IMR-90 (cell line): Measurements from ENCODE around the gene ZNFX1. TPM values are rescaled to one million over a fixed set of nuclear protein-coding genes. Genes with fewer than 3 reads are reported as not detected.

ENCODE experiments used
- ATAC-seq: fragments of 200-7000 bp; cut with Tn5 transposase; 2 replicates; pipeline ENCODE4 v1.9.1; 2020; ENCODE audit warnings: low read depth, mild to moderate bottlenecking, moderate library complexity
- BruUV-seq: library from RNA; stranded (reverse); fragments of 400-500 nt; replicated peaks from 2 replicates; lab custom pipeline; 2021; lab: Mats Ljungman, UMichigan
- CTCF ChIA-PET: fragments of 300-600 bp; formaldehyde crosslinking; extraction: SDS; loops from one replicate; lab custom pipeline; 2021; ENCODE audit warnings: antibody characterized with exemption; lab: Yijun Ruan, JAX
- POLR2A ChIA-PET: fragments of 300-600 bp; sonication (Branson Sonifier 250); formaldehyde crosslinking; loops from one replicate; lab custom pipeline; 2022; ENCODE audit warnings: antibody characterized with exemption; ENCODE audit not compliant: unreplicated experiment; lab: Charles Lee
- DNase-seq: peaks from one replicate; pipeline ENCODE4 v3.0.0; 2013
- H2AFZ ChIP-seq: replicated peaks from 2 replicates; pipeline ENCODE3; 2013; ENCODE audit warnings: low read length, mild to moderate bottlenecking; ENCODE audit not compliant: poor library complexity
- H2AK5ac ChIP-seq: 2 replicates; pipeline ENCODE4 v1.6.1; 2013; ENCODE audit warnings: low read depth, low read length, inconsistent platforms
- H2AK9ac ChIP-seq: replicated peaks from 2 replicates; pipeline ENCODE3; 2013; ENCODE audit warnings: mild to moderate bottlenecking, low read depth, low read length, moderate library complexity; ENCODE audit not compliant: poor library complexity
- H2BK120ac ChIP-seq: 2 replicates; pipeline ENCODE4 v1.6.1; 2013; ENCODE audit warnings: low read depth, low read length, inconsistent platforms
- H2BK15ac ChIP-seq: 3 replicates; pipeline ENCODE4 v1.6.1; 2013; ENCODE audit warnings: low read depth, low read length, inconsistent platforms
- H2BK20ac ChIP-seq: 2 replicates; pipeline ENCODE4 v1.6.1; 2013; ENCODE audit warnings: low read depth, mild to moderate bottlenecking, inconsistent platforms, low read length, moderate library complexity
- H2BK5ac ChIP-seq: 2 replicates; pipeline ENCODE4 v1.6.1; 2013; ENCODE audit warnings: mild to moderate bottlenecking, low read depth, low read length, inconsistent platforms; ENCODE audit not compliant: poor library complexity, severe bottlenecking
- H3K14ac ChIP-seq: replicated peaks from 2 replicates; pipeline ENCODE4 v1.6.1; 2013; ENCODE audit warnings: low read depth, low read length, inconsistent platforms
- H3K18ac ChIP-seq: 2 replicates; pipeline ENCODE4 v1.6.1; 2013; ENCODE audit warnings: low read depth, low read length, control low read depth
- H3K23ac ChIP-seq: 2 replicates; pipeline ENCODE4 v1.6.1; 2013; ENCODE audit warnings: low read depth, low read length, inconsistent platforms
- H3K27ac ChIP-seq: 2 replicates; pipeline ENCODE4 v1.5.1; 2013; ENCODE audit warnings: mild to moderate bottlenecking, control low read depth, low read length; ENCODE audit not compliant: insufficient read depth
- H3K27me3 ChIP-seq: 2 replicates; pipeline ENCODE4 v1.6.1; 2013; ENCODE audit warnings: low read length; ENCODE audit not compliant: control insufficient read depth, insufficient read depth
- H3K36me3 ChIP-seq: 2 replicates; pipeline ENCODE4 v1.6.1; 2013; ENCODE audit warnings: low read length, mixed read lengths; ENCODE audit not compliant: control insufficient read depth, insufficient read depth
- H3K4ac ChIP-seq: 2 replicates; pipeline ENCODE4 v1.6.1; 2013; ENCODE audit warnings: low read depth, low read length, inconsistent platforms
- H3K4me1 ChIP-seq: 2 replicates; pipeline ENCODE4 v1.6.1; 2013; ENCODE audit warnings: low read length, mixed read lengths; ENCODE audit not compliant: control insufficient read depth, insufficient read depth
- H3K4me2 ChIP-seq: 2 replicates; pipeline ENCODE4 v1.6.1; 2013; ENCODE audit warnings: low read depth, mild to moderate bottlenecking, control low read depth, low read length, moderate library complexity
- H3K4me3 ChIP-seq: 2 replicates; pipeline ENCODE4 v1.5.1; 2013; ENCODE audit warnings: low read depth, mild to moderate bottlenecking, control low read depth, low read length, moderate library complexity; ENCODE audit not compliant: insufficient read depth
- H3K56ac ChIP-seq: 2 replicates; pipeline ENCODE4 v1.6.1; 2013; ENCODE audit warnings: low read length, inconsistent platforms; ENCODE audit not compliant: insufficient read depth; ENCODE audit errors: extremely low read depth
- H3K79me1 ChIP-seq, 2 experiments: 2 replicates each; pipeline ENCODE4 v1.6.1; 2013; ENCODE audit warnings: low read length in 2 of 2, inconsistent platforms in 1 of 2, low read depth in 1 of 2
- H3K9ac ChIP-seq: 2 replicates; pipeline ENCODE4 v1.6.1; 2013; ENCODE audit warnings: low read depth, low read length, control low read depth
- H3K9me1 ChIP-seq: 2 replicates; pipeline ENCODE4 v1.6.1; 2013; ENCODE audit warnings: low read length, inconsistent platforms; ENCODE audit not compliant: insufficient read depth
- H3K9me3 ChIP-seq: 2 replicates; pipeline ENCODE4 v1.6.1; 2013; ENCODE audit warnings: low read length; ENCODE audit not compliant: control insufficient read depth, insufficient read depth
- H4K20me1 ChIP-seq: 2 replicates; pipeline ENCODE4 v1.6.1; 2013; ENCODE audit warnings: low read length, inconsistent platforms; ENCODE audit not compliant: insufficient read depth
- H4K5ac ChIP-seq: 2 replicates; pipeline ENCODE4 v1.6.1; 2013; ENCODE audit warnings: mild to moderate bottlenecking, low read depth, low read length, control low read depth
- H4K8ac ChIP-seq, 2 experiments: 2 replicates each; pipeline ENCODE4 v1.6.1; 2013; ENCODE audit warnings: low read depth in 2 of 2, low read length in 2 of 2, control low read depth in 1 of 2, inconsistent platforms in 1 of 2
- H4K91ac ChIP-seq: 2 replicates; pipeline ENCODE4 v1.6.1; 2013; ENCODE audit warnings: low read depth, low read length, inconsistent platforms; ENCODE audit not compliant: insufficient read depth
- BHLHE40 ChIP-seq: fragments of 150-350 bp; IDR thresholded peaks from 2 replicates; pipeline ENCODE4 v1.6.1; 2016; ENCODE audit warnings: mild to moderate bottlenecking, low read depth, low read length
- CEBPB ChIP-seq: IDR thresholded peaks from 2 replicates; pipeline ENCODE4 v1.6.1; 2012; ENCODE audit warnings: low read depth, low read length, improper control_type of control experiment
- CHD1 ChIP-seq: IDR thresholded peaks from 2 replicates; pipeline ENCODE4 v1.6.1; 2012; ENCODE audit warnings: low read depth, low read length, improper control_type of control experiment
- FOS ChIP-seq: fragments of 150-350 bp; IDR thresholded peaks from 2 replicates; pipeline ENCODE4 v1.6.1; 2016; ENCODE audit warnings: low read depth, low read length
- MAFK ChIP-seq: IDR thresholded peaks from 2 replicates; pipeline ENCODE4 v1.6.1; 2012; ENCODE audit warnings: low read depth, low read length, improper control_type of control experiment
- MAZ ChIP-seq: IDR thresholded peaks from 2 replicates; pipeline ENCODE4 v1.6.1; 2012; ENCODE audit warnings: low read depth, mild to moderate bottlenecking, low read length, improper control_type of control experiment, moderate library complexity, borderline replicate concordance
- MXI1 ChIP-seq: IDR thresholded peaks from 2 replicates; pipeline ENCODE4 v1.6.1; 2012; ENCODE audit warnings: low read depth, mild to moderate bottlenecking, low read length, moderate library complexity, borderline replicate concordance
- NFE2L2 ChIP-seq: fragments of 150-350 bp; IDR thresholded peaks from 2 replicates; pipeline ENCODE4 v1.6.1; 2016; ENCODE audit warnings: low read depth, mild to moderate bottlenecking, low read length
- POLR2A ChIP-seq: IDR thresholded peaks from 2 replicates; pipeline ENCODE4 v1.6.1; 2012; ENCODE audit warnings: mild to moderate bottlenecking, low read depth, low read length
- RAD21 ChIP-seq: IDR thresholded peaks from 2 replicates; pipeline ENCODE4 v1.6.1; 2012; ENCODE audit warnings: low read length, improper control_type of control experiment
- RCOR1 ChIP-seq: IDR thresholded peaks from 2 replicates; pipeline ENCODE4 v1.6.1; 2012; ENCODE audit warnings: mild to moderate bottlenecking, low read length, improper control_type of control experiment; ENCODE audit not compliant: insufficient replicate concordance
- RFX5 ChIP-seq: IDR thresholded peaks from 2 replicates; pipeline ENCODE4 v1.8.0; 2012; ENCODE audit warnings: low read depth, mild to moderate bottlenecking, low read length, moderate library complexity
- SMC3 ChIP-seq: fragments of 150-350 bp; IDR thresholded peaks from 2 replicates; pipeline ENCODE4 v1.6.1; 2016; ENCODE audit warnings: low read depth, mild to moderate bottlenecking, antibody characterized with exemption, low read length, moderate library complexity
- USF2 ChIP-seq: fragments of 150-350 bp; IDR thresholded peaks from 2 replicates; pipeline ENCODE4 v1.6.1; 2017; ENCODE audit warnings: mild to moderate bottlenecking, antibody characterized with exemption, low read length, low read depth
- WGBS, 2 experiments: methylation state at CpG; one replicate each; pipeline versions ENCODE4 v1.1.5 to v1.1.7; 2013; ENCODE audit warnings: missing lambda C conversion rate in 2 of 2; ENCODE audit not compliant: insufficient read length in 1 of 2; ENCODE audit errors: extremely low coverage in 2 of 2; 5-methylcytosine and 5-hydroxymethylcytosine counted together
- dilution Hi-C: fragments of 300-500 bp; cut with HindIII; formaldehyde crosslinking; loops from one replicate; pipeline ENCODE4 v1.14.3; 2018; ENCODE audit warnings: low sequenced_read_pairs; ENCODE audit not compliant: unreplicated experiment
- in situ Hi-C: fragments of 300-500 bp; cut with MboI; formaldehyde crosslinking; loops from 3 replicates; pipeline ENCODE4 v1.14.3; 2019; ENCODE audit warnings: low sequenced_read_pairs, inconsistent platforms, mixed read lengths
- intact Hi-C: fragments of 100-400 bp; cut with micrococcal nuclease; formaldehyde crosslinking; loops from 2 replicates; pipeline ENCODE4 v1.10.0; 2022
- polyA plus RNA-seq, 3 experiments: library from polyadenylated mRNA; depleted of rRNA; stranded (reverse); fragments of >200 nt; gene quantifications; 2 replicates each; pipeline ENCODE4 v1.2.3, GENCODE V29; 2012; ENCODE audit warnings: low replicate concordance in 1 of 3
- total RNA-seq: library from RNA; depleted of rRNA; stranded (reverse); fragments of >200 nt; gene quantifications from 2 replicates; pipeline ENCODE4 v1.2.3, GENCODE V29; 2012
- TF ChIP-seq, protein P1 (sequence below): conservative IDR thresholded peaks from 2 replicates; pipeline ENCODE4 v1.5.1; 2012; ENCODE audit warnings: mild to moderate bottlenecking, low read depth, low read length, improper control_type of control experiment
- TF ChIP-seq, protein P2 (sequence below): fragments of 150-350 bp; IDR thresholded peaks from 2 replicates; pipeline ENCODE4 v1.6.1; 2016; ENCODE audit warnings: low read depth, mild to moderate bottlenecking, low read length, moderate library complexity, borderline replicate concordance

The ZNFX1 gene
- total and polyA plus RNA-seq, 2 of the 4 experiments (the other 2 are of a cell fraction) = 10.9 to 60.9 TPM

DNA sequence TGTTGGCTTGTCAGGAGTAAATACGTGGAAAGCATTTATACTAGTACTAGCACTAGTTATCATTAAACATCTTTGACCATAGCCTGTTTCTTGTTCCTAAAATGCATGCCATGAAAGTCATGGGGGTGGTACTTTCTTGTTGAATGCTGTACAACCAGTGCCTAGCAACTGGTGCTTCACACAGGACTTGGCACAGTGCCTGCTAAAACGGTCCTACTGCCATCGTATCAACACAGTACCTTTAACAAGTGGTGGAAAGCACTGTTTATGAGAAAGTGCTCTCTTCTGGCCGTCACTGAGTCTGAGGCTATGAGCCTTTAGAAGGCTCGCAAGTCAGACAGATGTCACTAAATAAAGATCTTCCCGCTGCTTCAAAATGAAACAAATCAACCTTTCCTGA, 21.6 kb downstream of the ZNFX1 start:
- H3K4me2 ChIP-seq = no peak overlapping the region
- ChIA-PET CTCF (no interaction called here), POLR2A (no interaction called here)
- H3K9ac ChIP-seq = no peak overlapping the region
- no peak overlapping the region for H3K4ac ChIP-seq
- H3K23ac ChIP-seq = no peak overlapping the region
- H3K9me3 ChIP-seq = no peaks in the 10 kb centered on the region
- H3K4me1 ChIP-seq = no peaks in the 10 kb centered on the region
- H2AFZ ChIP-seq = no peak overlapping the region
- intact Hi-C loops = no loop called here
- H4K91ac ChIP-seq = no peak overlapping the region
- H2AK5ac ChIP-seq = no peak overlapping the region
- H4K5ac ChIP-seq = no peak overlapping the region
- no peak overlapping the region for H3K56ac ChIP-seq
- H3K14ac ChIP-seq = no peak overlapping the region
- no peak overlapping the region for H2BK5ac ChIP-seq
- no peak overlapping the region for H3K4me3 ChIP-seq
- ATAC-seq (no peak), DNase-seq (no peak)
- H4K8ac ChIP-seq = no peak overlapping the region
- H2AK9ac ChIP-seq = no peak overlapping the region
- no peak overlapping the region for H3K27ac ChIP-seq
- no peaks in the 10 kb centered on the region; the same call in 1 of the 2 replicates for H4K20me1 ChIP-seq
- dilution Hi-C loops = no loop called here
- no peak overlapping the region for H3K18ac ChIP-seq
- no TSS peak for BruUV-seq
- no peak overlapping the region for H2BK20ac ChIP-seq
- 70% methylated on average over 2 of the region's 6 CpGs; no CpG with 5 or more reads in 1 of the 2 experiments for WGBS, 2 experiments
- TF ChIP-seq RCOR1 (no peak), SMC3 (no peak), NFE2L2 (no peak), BHLHE40 (no peak), USF2 (no peak), CEBPB (no peak), RFX5 (no peak), CHD1 (no peak), MAZ (no peak), MAFK (no peak), RAD21 (no peak), FOS (no peak), MXI1 (no peak), POLR2A (no peak)
- TF ChIP-seq, protein P1, sequence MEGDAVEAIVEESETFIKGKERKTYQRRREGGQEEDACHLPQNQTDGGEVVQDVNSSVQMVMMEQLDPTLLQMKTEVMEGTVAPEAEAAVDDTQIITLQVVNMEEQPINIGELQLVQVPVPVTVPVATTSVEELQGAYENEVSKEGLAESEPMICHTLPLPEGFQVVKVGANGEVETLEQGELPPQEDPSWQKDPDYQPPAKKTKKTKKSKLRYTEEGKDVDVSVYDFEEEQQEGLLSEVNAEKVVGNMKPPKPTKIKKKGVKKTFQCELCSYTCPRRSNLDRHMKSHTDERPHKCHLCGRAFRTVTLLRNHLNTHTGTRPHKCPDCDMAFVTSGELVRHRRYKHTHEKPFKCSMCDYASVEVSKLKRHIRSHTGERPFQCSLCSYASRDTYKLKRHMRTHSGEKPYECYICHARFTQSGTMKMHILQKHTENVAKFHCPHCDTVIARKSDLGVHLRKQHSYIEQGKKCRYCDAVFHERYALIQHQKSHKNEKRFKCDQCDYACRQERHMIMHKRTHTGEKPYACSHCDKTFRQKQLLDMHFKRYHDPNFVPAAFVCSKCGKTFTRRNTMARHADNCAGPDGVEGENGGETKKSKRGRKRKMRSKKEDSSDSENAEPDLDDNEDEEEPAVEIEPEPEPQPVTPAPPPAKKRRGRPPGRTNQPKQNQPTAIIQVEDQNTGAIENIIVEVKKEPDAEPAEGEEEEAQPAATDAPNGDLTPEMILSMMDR = no peak
- TF ChIP-seq, protein P2, sequence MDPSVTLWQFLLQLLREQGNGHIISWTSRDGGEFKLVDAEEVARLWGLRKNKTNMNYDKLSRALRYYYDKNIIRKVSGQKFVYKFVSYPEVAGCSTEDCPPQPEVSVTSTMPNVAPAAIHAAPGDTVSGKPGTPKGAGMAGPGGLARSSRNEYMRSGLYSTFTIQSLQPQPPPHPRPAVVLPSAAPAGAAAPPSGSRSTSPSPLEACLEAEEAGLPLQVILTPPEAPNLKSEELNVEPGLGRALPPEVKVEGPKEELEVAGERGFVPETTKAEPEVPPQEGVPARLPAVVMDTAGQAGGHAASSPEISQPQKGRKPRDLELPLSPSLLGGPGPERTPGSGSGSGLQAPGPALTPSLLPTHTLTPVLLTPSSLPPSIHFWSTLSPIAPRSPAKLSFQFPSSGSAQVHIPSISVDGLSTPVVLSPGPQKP = no peak
- H3K36me3 ChIP-seq = peaks cover 57% of the 10 kb centered on the region
- no peaks in the 10 kb centered on the region for H3K27me3 ChIP-seq
- peaks cover 10 to 37% of the 10 kb centered on the region in 2 experiments for H3K79me1 ChIP-seq
- in situ Hi-C loops = no loop called here
- no peak overlapping the region for H2BK15ac ChIP-seq
- 0 out of 2 replicates have a peak, but pooled peaks cover 3% of the 10 kb centered on the region for H3K9me1 ChIP-seq
- no peak overlapping the region for H2BK120ac ChIP-seq
